HG02970 (cell line): ENCODE results near the gene CENPX.

ENCODE experiments used
- ATAC-seq: cut with Tn5 transposase; IDR thresholded peaks from one replicate; pipeline ENCODE4 v1.9.1; 2021; ENCODE audit warnings: mild to moderate bottlenecking, moderate library complexity, moderate number of reproducible peaks; ENCODE audit not compliant: unreplicated experiment, low FRiP score

CENPX gene

GRCh38 chr17:82055965-82056728, 33.5 kb upstream of the CENPX start:
- no peak for ATAC-seq

GRCh38 chr17:82055023-82055964, 32.6 kb upstream of the CENPX start:
- no peak for ATAC-seq

GRCh38 chr17:82054351-82055022, 31.8 kb upstream of the CENPX start:
- no peak for ATAC-seq

- ATAC-seq: no peak
These were observed 31.0 kb upstream of the CENPX start for GRCh38 chr17:82053556-82054263.

GRCh38 chr17:82053130-82053529, 30.5 kb upstream of the CENPX start:
- ATAC-seq: no peak

- no peak for ATAC-seq
These were observed 30.0 kb upstream of the CENPX start for GRCh38 chr17:82052638-82053059.

- peak; percentile 51 for ATAC-seq
These were observed 29.3 kb upstream of the CENPX start, which contains the start of the genes GPS1 and RFNG for GRCh38 chr17:82051776-82052637. Gene GPS1 (plus strand): TSS chr17:82051898. CDS start chr17:82051932, 34 bp downstream. Gene RFNG (minus strand): TSS chr17:82051811. CDS start chr17:82051766, 45 bp downstream.

GRCh38 chr17:82050761-82051641, 28.3 kb upstream of the CENPX start:
- no peak for ATAC-seq

GRCh38 chr17:82050152-82050760, 27.6 kb upstream of the CENPX start:
- ATAC-seq: no peak

- ATAC-seq: no peak
These were observed 26.9 kb upstream of the CENPX start for GRCh38 chr17:82049521-82049971.

GRCh38 chr17:82049106-82049505, 26.4 kb upstream of the CENPX start:
- no peak for ATAC-seq

- no peak for ATAC-seq
These were observed 25.9 kb upstream of the CENPX start for GRCh38 chr17:82048571-82048971.

- no peak for ATAC-seq
These were observed 25.4 kb upstream of the CENPX start for GRCh38 chr17:82047914-82048570.

- no peak for ATAC-seq
These were observed 24.7 kb upstream of the CENPX start for GRCh38 chr17:82047379-82047778.

- no peak for ATAC-seq
These were observed 24.2 kb upstream of the CENPX start for GRCh38 chr17:82046903-82047302.

- ATAC-seq: no peak
These were observed 23.3 kb upstream of the CENPX start for GRCh38 chr17:82045936-82046484.

- no peak for ATAC-seq
These were observed 20.8 kb upstream of the CENPX start for GRCh38 chr17:82043507-82043906.
